Fibroblast of lung (primary cell): ENCODE measurements around the gene KLHL25. TPM values are rescaled to one million over a fixed set of nuclear protein-coding genes. Genes with fewer than 3 reads are reported as not detected.
A peak's percentile ranks its signal among the peaks of the same experiment; 100 is the strongest.
"Not testable (repeated sequence)": the region's sequence is repeated elsewhere in the genome, so short reads cannot be mapped to it uniquely, and the experiment has no call there.

ENCODE experiments used
- DNase-seq, 2 donors: peaks; one replicate each; pipeline versions ENCODE4 v3.0.0 to v3.0.0-alpha.2; 2010; ENCODE audit warnings: low read depth in 2 of 2
- H2AFZ ChIP-seq: 2 replicates; pipeline ENCODE4 v1.5.1; 2012; ENCODE audit warnings: low read length, control low read depth, inconsistent platforms
- H3K27ac ChIP-seq: 2 replicates; pipeline ENCODE4 v1.5.1; 2011; ENCODE audit warnings: low read length, control low read depth; ENCODE audit not compliant: insufficient read depth
- H3K27me3 ChIP-seq: 2 replicates; pipeline ENCODE4 v1.5.1; 2011; ENCODE audit warnings: mild to moderate bottlenecking, low read length; ENCODE audit not compliant: control insufficient read depth, insufficient read depth
- H3K36me3 ChIP-seq: 2 replicates; pipeline ENCODE4 v1.5.1; 2011; ENCODE audit warnings: low read length; ENCODE audit not compliant: control insufficient read depth, insufficient read depth
- H3K4me1 ChIP-seq: 2 replicates; pipeline ENCODE4 v1.5.1; 2011; ENCODE audit warnings: low read length; ENCODE audit not compliant: control insufficient read depth, insufficient read depth; ENCODE audit errors: extremely low read depth
- H3K4me2 ChIP-seq: 2 replicates; pipeline ENCODE4 v1.5.1; 2011; ENCODE audit warnings: low read length, control low read depth; ENCODE audit not compliant: insufficient read depth; ENCODE audit errors: extremely low read depth
- H3K4me3 ChIP-seq, 4 experiments: fragments of 200-600 bp in 1 of 4; sonication (generic) in 1 of 4; replicated peaks in 1 of 4; 2 replicates each; pipeline ENCODE4 v1.5.1; 2011 to 2016; ENCODE audit warnings: low read length in 4 of 4, low read depth in 3 of 4, mild to moderate bottlenecking in 3 of 4, control low read depth in 2 of 4, inconsistent platforms in 1 of 4, mixed read lengths in 1 of 4; ENCODE audit not compliant: insufficient read depth in 1 of 4; ENCODE audit errors: control extremely low read depth in 1 of 4
- H3K79me2 ChIP-seq: 2 replicates; pipeline ENCODE4 v1.5.1; 2012; ENCODE audit warnings: mild to moderate bottlenecking, low read length, inconsistent platforms; ENCODE audit not compliant: control insufficient read depth, insufficient read depth
- H3K9ac ChIP-seq: 2 replicates; pipeline ENCODE4 v1.5.1; 2011; ENCODE audit warnings: mild to moderate bottlenecking, low read length, control low read depth; ENCODE audit not compliant: insufficient read depth
- H3K9me3 ChIP-seq: 2 replicates; pipeline ENCODE4 v1.5.1; 2012; ENCODE audit warnings: low read depth, low read length; ENCODE audit not compliant: control insufficient read depth, insufficient read depth
- H4K20me1 ChIP-seq: 2 replicates; pipeline ENCODE4 v1.5.1; 2011; ENCODE audit warnings: low read length; ENCODE audit not compliant: control insufficient read depth, insufficient read depth; ENCODE audit errors: extremely low read depth
- EZH2 ChIP-seq: IDR thresholded peaks from 2 replicates; pipeline ENCODE4 v1.5.1; 2012; ENCODE audit warnings: low read length, control low read depth, mild to moderate bottlenecking; ENCODE audit errors: missing control alignments
- polyA plus RNA-seq, 2 donors: library from polyadenylated mRNA; depleted of rRNA in 1 of 2; stranded (reverse) in 1 of 2; unstranded in 1 of 2; fragments of >200 nt; gene quantifications; 2 replicates each; pipeline ENCODE4 v1.2.1, GENCODE V29; 2011 to 2012; ENCODE audit warnings: missing spikeins in 1 of 2
- total RNA-seq: library from RNA; depleted of rRNA; stranded (reverse); fragments of >200 nt; gene quantifications from 2 replicates; pipeline ENCODE4 v1.2.1, GENCODE V29; 2014
- TF ChIP-seq, protein P1 (sequence below), 2 donors: IDR thresholded peaks in 1 of 2; conservative IDR thresholded peaks in 1 of 2; 1 replicate in 1 of 2; 2 replicates in 1 of 2; pipeline ENCODE4 v1.5.1; 2011 to 2012; ENCODE audit warnings: low read length in 2 of 2, control low read depth in 1 of 2, inconsistent platforms in 1 of 2, low read depth in 1 of 2, mild to moderate bottlenecking in 1 of 2

KLHL25 gene
- total and polyA plus RNA-seq, 2 donors (not counting 1 experiment from before 2014, with no cell fraction given): 1.4 to 5.4 TPM

DNA sequence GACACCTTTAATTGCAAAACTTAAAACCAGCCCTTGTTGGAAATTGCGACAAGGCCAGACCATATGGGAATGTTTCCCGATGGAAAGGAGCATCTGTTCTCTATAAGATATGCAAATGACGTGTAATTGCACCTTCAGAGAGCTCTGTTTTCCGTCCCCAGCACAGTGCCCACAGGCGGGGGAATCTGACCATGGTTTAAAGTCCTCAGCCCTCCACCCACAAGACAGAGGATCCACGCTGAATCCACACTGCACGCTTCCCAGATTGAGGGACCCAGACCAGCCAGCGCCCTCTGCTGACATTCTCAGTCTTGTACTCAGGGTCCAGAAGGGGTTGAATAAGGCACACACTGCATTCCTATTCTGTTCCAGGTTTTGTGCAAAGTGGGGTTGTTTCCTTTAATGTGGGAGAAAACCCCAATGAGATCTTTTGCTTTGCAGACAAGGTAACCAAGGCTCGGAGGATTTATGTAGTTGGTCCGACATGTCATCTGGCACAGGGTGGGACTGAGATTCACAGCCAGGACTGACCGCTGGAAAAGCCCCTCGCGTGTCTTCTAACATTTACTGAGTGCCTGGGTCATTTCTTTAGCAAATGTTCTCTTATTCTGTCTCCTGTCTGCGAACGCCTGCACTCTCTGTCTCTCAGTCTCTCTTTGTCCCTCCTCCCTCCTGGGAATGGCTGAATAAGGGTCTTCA is 36.8 kb upstream of the KLHL25 start:
- Histone ChIP-seq H3K36me3 (no peaks in the 10 kb centered on the region), H3K27me3 (peaks cover 4% of the 10 kb centered on the region), H3K4me3 (no peak overlapping the region), H3K4me2 (no peak overlapping the region), H4K20me1 (no peaks in the 10 kb centered on the region), H3K9ac (no peak overlapping the region), H3K27ac (no peak overlapping the region), H3K79me2 (no peaks in the 10 kb centered on the region), H3K9me3 (no peaks in the 10 kb centered on the region), H3K4me1 (no peaks in the 10 kb centered on the region), H2AFZ (no peak overlapping the region)
- peak; percentile 34 to 68 for DNase-seq
- TF ChIP-seq, protein P1, sequence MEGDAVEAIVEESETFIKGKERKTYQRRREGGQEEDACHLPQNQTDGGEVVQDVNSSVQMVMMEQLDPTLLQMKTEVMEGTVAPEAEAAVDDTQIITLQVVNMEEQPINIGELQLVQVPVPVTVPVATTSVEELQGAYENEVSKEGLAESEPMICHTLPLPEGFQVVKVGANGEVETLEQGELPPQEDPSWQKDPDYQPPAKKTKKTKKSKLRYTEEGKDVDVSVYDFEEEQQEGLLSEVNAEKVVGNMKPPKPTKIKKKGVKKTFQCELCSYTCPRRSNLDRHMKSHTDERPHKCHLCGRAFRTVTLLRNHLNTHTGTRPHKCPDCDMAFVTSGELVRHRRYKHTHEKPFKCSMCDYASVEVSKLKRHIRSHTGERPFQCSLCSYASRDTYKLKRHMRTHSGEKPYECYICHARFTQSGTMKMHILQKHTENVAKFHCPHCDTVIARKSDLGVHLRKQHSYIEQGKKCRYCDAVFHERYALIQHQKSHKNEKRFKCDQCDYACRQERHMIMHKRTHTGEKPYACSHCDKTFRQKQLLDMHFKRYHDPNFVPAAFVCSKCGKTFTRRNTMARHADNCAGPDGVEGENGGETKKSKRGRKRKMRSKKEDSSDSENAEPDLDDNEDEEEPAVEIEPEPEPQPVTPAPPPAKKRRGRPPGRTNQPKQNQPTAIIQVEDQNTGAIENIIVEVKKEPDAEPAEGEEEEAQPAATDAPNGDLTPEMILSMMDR (conservative IDR thresholded peaks at IDR 0.05 in 1 of 2, IDR thresholded peaks at IDR 0.05 in 1 of 2; ENCODE audit: low read depth in 1 of 2, low read length in 2 of 2): peak; percentile 74 to 88
- no peak for TF ChIP-seq EZH2

DNA sequence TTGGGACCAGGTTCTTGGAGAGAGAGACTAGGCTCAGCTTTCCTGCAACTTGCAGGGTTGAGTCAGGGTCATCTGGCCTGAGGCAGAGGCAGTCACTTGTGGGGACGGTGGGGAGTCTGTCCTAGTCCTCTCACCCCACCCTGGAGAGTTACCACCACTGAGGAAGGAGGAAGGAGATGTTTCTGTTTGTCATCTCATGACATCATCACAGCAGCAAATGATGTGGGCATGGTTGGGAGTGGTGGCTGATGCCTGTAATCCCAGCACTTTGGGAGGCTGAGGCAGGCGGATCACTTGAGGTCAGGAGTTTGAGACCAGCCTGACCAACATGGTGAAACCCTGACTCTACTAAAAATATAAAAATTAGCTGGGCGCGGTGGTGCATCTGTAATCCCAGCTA is 35.0 kb upstream of the KLHL25 start:
- not testable (repeated sequence) for H3K9me3 ChIP-seq, H3K4me1 ChIP-seq, H3K27me3 ChIP-seq, H2AFZ ChIP-seq, H3K79me2 ChIP-seq, H3K9ac ChIP-seq, H3K4me2 ChIP-seq, DNase-seq, H3K4me3 ChIP-seq, H3K27ac ChIP-seq, H3K36me3 ChIP-seq, H4K20me1 ChIP-seq

DNA sequence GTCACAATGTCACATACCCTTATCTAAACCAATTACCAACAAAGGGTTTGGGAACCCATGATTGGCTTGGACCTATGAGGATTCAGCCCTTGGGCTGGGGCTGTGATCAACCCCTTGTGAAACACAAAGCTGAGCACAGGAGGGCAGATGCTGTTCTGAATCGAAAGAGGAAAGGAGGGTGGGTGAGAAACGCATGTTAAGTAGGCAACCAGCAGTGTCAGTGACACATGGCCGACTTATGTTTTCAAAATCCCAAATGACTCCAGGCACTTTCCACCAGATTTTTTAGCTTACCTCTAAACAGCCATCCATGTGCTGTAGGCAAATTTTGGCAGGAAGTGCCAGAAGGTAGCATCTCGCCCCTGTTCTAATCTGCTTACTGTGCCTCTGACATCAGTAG is 34.1 kb upstream of the KLHL25 start:
- Histone ChIP-seq H3K79me2 (no peaks in the 10 kb centered on the region), H3K9me3 (no peaks in the 10 kb centered on the region), H3K4me2 (no peak overlapping the region), H3K4me1 (no peaks in the 10 kb centered on the region), H4K20me1 (no peaks in the 10 kb centered on the region), H3K4me3 (no peak overlapping the region), H2AFZ (no peak overlapping the region), H3K27ac (no peak overlapping the region), H3K36me3 (no peaks in the 10 kb centered on the region), H3K27me3 (peaks cover 4% of the 10 kb centered on the region), H3K9ac (no peak overlapping the region)
- DNase-seq: no peak
- TF ChIP-seq EZH2: no peak
- TF ChIP-seq, protein P1 (conservative IDR thresholded peaks at IDR 0.05 in 1 of 2, IDR thresholded peaks at IDR 0.05 in 1 of 2; ENCODE audit: low read depth in 1 of 2, low read length in 2 of 2): no peak
